Measurements from ENCODE around the gene DNMT3A.

GRCh38 chr2:25233916-25234605 lies 107.7 kb downstream of the DNMT3A start:
- no peak for TF ChIP-seq TAF1 (IDR thresholded peaks at IDR 0.05; ENCODE audit: low read depth, low read length)
- TF ChIP-seq SP1 (IDR thresholded peaks at IDR 0.05; ENCODE audit: low read depth, low read length): no peak
- TF ChIP-seq GABPA (IDR thresholded peaks at IDR 0.05; ENCODE audit: borderline replicate concordance, insufficient read depth, low read length): no peak
- TF ChIP-seq POLR2A (IDR thresholded peaks at IDR 0.05; ENCODE audit: control extremely low read depth in 1 of 2, low read depth in 2 of 2, low read length in 2 of 2): no peak
- TF ChIP-seq SAP30 (IDR thresholded peaks at IDR 0.05; ENCODE audit: insufficient read depth, insufficient replicate concordance, low read length): no peak
- TF ChIP-seq ATF2 (IDR thresholded peaks at IDR 0.05; ENCODE audit: low read length): no peak
- TF ChIP-seq CREB1 (IDR thresholded peaks at IDR 0.05): no peak
- TF ChIP-seq CTCF (IDR thresholded peaks at IDR 0.05; ENCODE audit: control extremely low read depth in 1 of 3, insufficient read depth in 1 of 3, low read depth in 1 of 3, low read length in 3 of 3): no peak
- TF ChIP-seq BACH1 (IDR thresholded peaks at IDR 0.05; ENCODE audit: low read length): no peak
- TF ChIP-seq CBX8 (IDR thresholded peaks at IDR 0.05; ENCODE audit: borderline replicate concordance, low read depth, low read length): no peak
- TF ChIP-seq TBP (IDR thresholded peaks at IDR 0.05; ENCODE audit: low read depth, low read length): no peak
- TF ChIP-seq FOSL1 (IDR thresholded peaks at IDR 0.05; ENCODE audit: insufficient read depth, low read depth, low read length): no peak
- TF ChIP-seq GTF2F1 (IDR thresholded peaks at IDR 0.05; ENCODE audit: borderline replicate concordance, low read depth, low read length): no peak
- TF ChIP-seq EP300 (IDR thresholded peaks at IDR 0.05; ENCODE audit: borderline replicate concordance in 1 of 2, low read depth in 2 of 2, low read length in 2 of 2): no peak
